ENCODE measurements around the gene EPN3.

DNA sequence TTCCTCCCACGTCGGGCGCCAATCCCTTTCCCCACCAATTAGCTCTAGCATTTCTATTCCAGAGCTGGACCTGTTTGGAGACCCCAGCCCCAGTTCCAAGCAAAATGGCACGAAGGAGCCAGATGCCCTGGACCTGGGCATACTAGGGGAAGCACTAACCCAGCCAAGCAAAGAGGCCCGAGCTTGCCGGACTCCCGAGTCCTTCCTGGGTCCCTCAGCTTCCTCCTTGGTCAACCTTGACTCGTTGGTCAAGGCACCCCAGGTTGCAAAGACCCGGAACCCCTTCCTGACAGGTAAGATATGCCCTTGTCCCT is 8.8 kb downstream of the EPN3 start:
- no peak for TF ChIP-seq EZH2 (IDR thresholded peaks at IDR 0.05; ENCODE audit: low read depth)
- TF ChIP-seq, protein P1, sequence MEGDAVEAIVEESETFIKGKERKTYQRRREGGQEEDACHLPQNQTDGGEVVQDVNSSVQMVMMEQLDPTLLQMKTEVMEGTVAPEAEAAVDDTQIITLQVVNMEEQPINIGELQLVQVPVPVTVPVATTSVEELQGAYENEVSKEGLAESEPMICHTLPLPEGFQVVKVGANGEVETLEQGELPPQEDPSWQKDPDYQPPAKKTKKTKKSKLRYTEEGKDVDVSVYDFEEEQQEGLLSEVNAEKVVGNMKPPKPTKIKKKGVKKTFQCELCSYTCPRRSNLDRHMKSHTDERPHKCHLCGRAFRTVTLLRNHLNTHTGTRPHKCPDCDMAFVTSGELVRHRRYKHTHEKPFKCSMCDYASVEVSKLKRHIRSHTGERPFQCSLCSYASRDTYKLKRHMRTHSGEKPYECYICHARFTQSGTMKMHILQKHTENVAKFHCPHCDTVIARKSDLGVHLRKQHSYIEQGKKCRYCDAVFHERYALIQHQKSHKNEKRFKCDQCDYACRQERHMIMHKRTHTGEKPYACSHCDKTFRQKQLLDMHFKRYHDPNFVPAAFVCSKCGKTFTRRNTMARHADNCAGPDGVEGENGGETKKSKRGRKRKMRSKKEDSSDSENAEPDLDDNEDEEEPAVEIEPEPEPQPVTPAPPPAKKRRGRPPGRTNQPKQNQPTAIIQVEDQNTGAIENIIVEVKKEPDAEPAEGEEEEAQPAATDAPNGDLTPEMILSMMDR (conservative IDR thresholded peaks at IDR 0.05) = no peak
